Thyroid gland (tissue), 4 donors: Measurements from ENCODE around the gene CDH23.

Experiments used
- CTCF ChIP-seq, 6 experiments: fragments of 200-600 bp in 3 of 6; fragments of 450-650 bp in 3 of 6; sonication (generic) in 3 of 6; IDR thresholded peaks; one replicate each; pipeline ENCODE4 v1.5.1; 2016 to 2019; ENCODE audit warnings: antibody characterized with exemption in 6 of 6, mild to moderate bottlenecking in 2 of 6, inconsistent platforms in 1 of 6, moderate library complexity in 1 of 6
- POLR2A ChIP-seq, 2 donors: fragments of 450-650 bp; IDR thresholded peaks; one replicate each; pipeline ENCODE4 v1.6.1; 2017; ENCODE audit warnings: antibody characterized with exemption in 2 of 2, mild to moderate bottlenecking in 2 of 2, moderate library complexity in 1 of 2

DNA sequence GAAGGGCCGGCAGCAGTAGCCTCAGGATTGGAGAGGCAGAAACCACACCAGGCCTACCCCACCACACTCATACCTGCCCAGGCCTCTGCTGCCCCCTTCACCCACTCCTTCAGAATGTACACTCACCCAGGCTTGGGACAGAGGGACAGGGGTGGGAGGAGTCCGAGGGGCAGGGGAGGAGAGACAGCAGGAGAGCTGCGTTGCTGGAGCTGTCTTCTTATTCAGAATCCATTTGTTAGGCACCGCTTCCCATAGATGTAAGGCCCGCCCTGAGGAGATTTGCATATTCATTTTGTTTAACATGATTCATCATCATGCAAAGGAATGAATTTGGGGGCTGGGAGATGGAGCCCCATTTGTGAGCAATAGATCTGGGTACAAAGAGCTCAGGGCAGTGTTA, 156.7 kb downstream of the CDH23 start:
- TF ChIP-seq CTCF (IDR thresholded peaks at IDR 0.05) (no peak), POLR2A (IDR thresholded peaks at IDR 0.05) (no peak)
